K562 (cell line): ENCODE measurements around the gene ME3. TPM values are rescaled to one million over a fixed set of nuclear protein-coding genes. Genes with fewer than 3 reads are reported as not detected.

Experiments
- ATAC-seq: fragments of 200-7000 bp; cut with Tn5 transposase; 3 replicates; pipeline ENCODE4 v1.9.1; 2020; ENCODE audit warnings: moderate library complexity
- BruUV-seq: library from RNA; stranded (reverse); fragments of 400-500 nt; replicated peaks from 2 replicates; lab custom pipeline; 2021; lab: Mats Ljungman, UMichigan
- CTCF ChIA-PET: fragments of 300-600 bp; formaldehyde crosslinking; extraction: SDS; loops from one replicate; lab custom pipeline; 2021; ENCODE audit warnings: low intra/inter-chr PET ratio; lab: Yijun Ruan, JAX
- POLR2A ChIA-PET: fragments of 300-600, 350-650 bp; sonication (Branson Sonifier 250); formaldehyde crosslinking; extraction: SDS; loops from one replicate; lab custom pipeline; 2021; ENCODE audit warnings: antibody characterized with exemption, inconsistent platforms; lab: Yijun Ruan, JAX
- DNase-seq, 4 experiments: peaks; one replicate each; pipeline versions ENCODE4 v3.0.0 to v3.0.0-alpha.2; 2011 to 2018; ENCODE audit warnings: low spot score in 3 of 4, mixed read lengths in 3 of 4; ENCODE audit errors: extremely low read depth in 1 of 4
- FAIRE-seq: peaks from 2 replicates; lab custom pipeline; 2011; peaks lifted over from hg19 to GRCh38; lab: Jason Lieb, UNC
- H2AFZ ChIP-seq: 2 replicates; pipeline ENCODE4 v1.6.0; 2011; ENCODE audit warnings: low read depth, low read length, control low read depth, inconsistent platforms
- H3K27ac ChIP-seq: fragments of 200-600 bp; 3 replicates; pipeline ENCODE4 v1.8.0; 2011; ENCODE audit warnings: low read depth, mild to moderate bottlenecking, control low read depth, inconsistent platforms, low read length, moderate library complexity, mixed read lengths; ENCODE audit errors: extremely low read depth
- H3K27me3 ChIP-seq, 2 experiments: fragments of 300-600 bp in 1 of 2; 2 replicates in 1 of 2; 3 replicates in 1 of 2; pipeline versions ENCODE4 v1.6.0 to v1.8.0; 2011; ENCODE audit warnings: inconsistent platforms in 2 of 2, low read length in 2 of 2, mild to moderate bottlenecking in 1 of 2, mixed read lengths in 1 of 2, moderate library complexity in 1 of 2; ENCODE audit not compliant: control insufficient read depth in 2 of 2, insufficient read depth in 2 of 2
- H3K36me3 ChIP-seq: fragments of 300-600 bp; 3 replicates; pipeline ENCODE4 v1.8.0; 2011; ENCODE audit warnings: mild to moderate bottlenecking, low read length, inconsistent platforms; ENCODE audit not compliant: control insufficient read depth, insufficient read depth
- H3K4me1 ChIP-seq, 2 experiments: fragments of 200-600 bp in 1 of 2; replicated peaks in 1 of 2; 2 replicates in 1 of 2; 3 replicates in 1 of 2; pipeline versions ENCODE4 v1.5.1 to v1.8.0; 2011; ENCODE audit warnings: inconsistent platforms in 2 of 2, low read length in 2 of 2, mild to moderate bottlenecking in 1 of 2, mixed read lengths in 1 of 2, moderate library complexity in 1 of 2; ENCODE audit not compliant: control insufficient read depth in 2 of 2, insufficient read depth in 2 of 2
- H3K4me2 ChIP-seq: 2 replicates; pipeline ENCODE4 v1.6.1; 2011; ENCODE audit warnings: low read length, control low read depth, inconsistent platforms, mixed read lengths; ENCODE audit not compliant: insufficient read depth
- H3K4me3 ChIP-seq: fragments of 200-600 bp; sonication (generic), shearing (Covaris generic); 2 replicates; pipeline ENCODE4 v1.5.1; 2016; ENCODE audit warnings: control low read depth, inconsistent platforms
- H3K79me2 ChIP-seq: fragments of 200-600 bp; 3 replicates; pipeline ENCODE4 v1.8.0; 2011; ENCODE audit warnings: low read length, inconsistent platforms; ENCODE audit not compliant: control insufficient read depth, insufficient read depth
- H3K9ac ChIP-seq, 2 experiments: 2 replicates each; pipeline versions ENCODE4 v1.6.0 to v1.6.1; 2011; ENCODE audit warnings: low read depth in 2 of 2, low read length in 2 of 2, control low read depth in 1 of 2, inconsistent platforms in 1 of 2, mild to moderate bottlenecking in 1 of 2, mixed read lengths in 1 of 2; ENCODE audit not compliant: insufficient read depth in 1 of 2
- H3K9me1 ChIP-seq: one replicate; pipeline ENCODE4 v1.6.0; 2011; ENCODE audit warnings: inconsistent platforms, mild to moderate bottlenecking, low read length, moderate library complexity; ENCODE audit not compliant: control insufficient read depth, insufficient read depth
- H3K9me3 ChIP-seq: replicated peaks from 2 replicates; pipeline ENCODE4 v1.5.1; 2011; ENCODE audit warnings: low read depth, low read length, inconsistent platforms; ENCODE audit not compliant: control insufficient read depth, insufficient read depth
- H4K20me1 ChIP-seq: replicated peaks from 2 replicates; pipeline ENCODE4 v1.6.1; 2011; ENCODE audit warnings: low read length, inconsistent platforms, mixed read lengths; ENCODE audit not compliant: control insufficient read depth, insufficient read depth
- CTBP1 ChIP-seq: fragments of 450-650 bp; IDR thresholded peaks from 2 replicates; pipeline ENCODE4 v1.6.1; 2016; ENCODE audit warnings: borderline replicate concordance
- CTCF ChIP-seq, 3 experiments: IDR thresholded peaks in 2 of 3; conservative IDR thresholded peaks in 1 of 3; 2 replicates each; pipeline ENCODE4 v1.5.1; 2011 to 2012; ENCODE audit warnings: low read length in 3 of 3, mild to moderate bottlenecking in 3 of 3, control low read depth in 2 of 3, improper control_type of control experiment in 1 of 3, inconsistent platforms in 1 of 3, low read depth in 1 of 3, mixed read lengths in 1 of 3, moderate library complexity in 1 of 3; ENCODE audit not compliant: insufficient read depth in 2 of 3
- MECOM ChIP-seq: fragments of 250-450 bp; sonication (Bioruptor Pico); IDR thresholded peaks from 2 replicates; pipeline ENCODE4 v1.8.0; 2022; ENCODE audit warnings: inconsistent platforms
- MED1 ChIP-seq: sonication (generic); formaldehyde crosslinking; IDR thresholded peaks from 2 replicates; pipeline ENCODE4 v1.8.1; 2023; ENCODE audit warnings: missing genetic modification reagents, borderline replicate concordance
- NKRF ChIP-seq: fragments of 450-650 bp; IDR thresholded peaks from 2 replicates; pipeline ENCODE4 v1.6.1; 2016; ENCODE audit warnings: borderline replicate concordance
- SAP30 ChIP-seq: fragments of 200-600 bp; sonication (generic); IDR thresholded peaks from 2 replicates; pipeline ENCODE4 v1.6.1; 2012; ENCODE audit warnings: borderline replicate concordance, low read depth, mild to moderate bottlenecking, moderate library complexity, low read length, control low read depth, inconsistent platforms; ENCODE audit not compliant: insufficient read depth, poor library complexity, severe bottlenecking
- TCF7L2 ChIP-seq: fragments of 150-350 bp; IDR thresholded peaks from 2 replicates; pipeline ENCODE4 v1.6.1; 2016; ENCODE audit warnings: low read depth, mild to moderate bottlenecking, low read length, moderate library complexity
- TCFL5 ChIP-seq: fragments of 250-450 bp; sonication (Bioruptor Pico); conservative IDR thresholded peaks from 2 replicates; pipeline ENCODE4 v1.6.1; 2021; ENCODE audit warnings: mild to moderate bottlenecking, moderate library complexity, matching md5 sums
- ZNF668 ChIP-seq: fragments of 250-450 bp; sonication (Bioruptor Pico); IDR thresholded peaks from 2 replicates; pipeline ENCODE4 v1.8.0; 2022; ENCODE audit warnings: mild to moderate bottlenecking, inconsistent platforms
- ZNF79 ChIP-seq: fragments of 250-450 bp; sonication (Bioruptor Pico); IDR thresholded peaks from 2 replicates; pipeline ENCODE4 v1.4.0; 2020; ENCODE audit warnings: low read depth, mild to moderate bottlenecking, moderate library complexity
- WGBS: fragments of 100-300 bp; shearing (Covaris generic); methylation state at CpG from one replicate; pipeline ENCODE4 v1.1.6; 2016; ENCODE audit warnings: low coverage, mixed read lengths; ENCODE audit not compliant: insufficient coverage; ENCODE audit errors: missing lambda C conversion rate; 5-methylcytosine and 5-hydroxymethylcytosine counted together
- in situ Hi-C: fragments of 300-500 bp; cut with MboI; formaldehyde crosslinking; loops from 4 replicates; pipeline ENCODE4 v1.15.0; 2018; ENCODE audit warnings: inconsistent platforms, mixed read lengths
- intact Hi-C: fragments of 100-400 bp; cut with micrococcal nuclease; formaldehyde crosslinking; loops from 2 replicates; pipeline ENCODE4 v1.14.2; 2022
- polyA plus RNA-seq, 8 experiments: library from polyadenylated mRNA; depleted of rRNA in 4 of 8; stranded (reverse) in 5 of 8; unstranded in 3 of 8; fragments of >200 nt; fragmentation: Nextera tagmentation in 2 of 8; fragmentation: Illumina TruSeq in 1 of 8; extraction: Ambion mirVana in 2 of 8; extraction: Trizol in 1 of 8; gene quantifications; 2 replicates each; pipeline versions ENCODE4 v1.2.1 to v1.2.3, GENCODE V29; 2011 to 2014; ENCODE audit warnings: inconsistent platforms in 1 of 8, missing spikeins in 1 of 8
- total RNA-seq, 7 experiments: library from RNA; depleted of rRNA in 6 of 7; stranded (reverse); fragments of >200 nt in 6 of 7; fragmentation: Illumina TruSeq in 2 of 7; extraction: Trizol in 2 of 7; gene quantifications; 2 replicates each; pipeline versions ENCODE4 v1.2.1 to v1.2.3, GENCODE V29; 2011 to 2021; ENCODE audit warnings: low replicate concordance in 1 of 7

Gene ME3
- total and polyA plus RNA-seq, 9 of the 15 experiments (the other 6 are each of a cell fraction or from before 2014, with no cell fraction given), result not detected

GRCh38 chr11:86518211-86518610, 154.2 kb downstream of the ME3 start (continued):
- TF ChIP-seq CTBP1 (0 out of 2 replicates have a peak, but pooled peaks have one; percentile 23), ZNF668 (no peak), SAP30 (no peak), NKRF (no peak), CTCF (IDR thresholded peaks at IDR 0.05 in 2 of 3, conservative IDR thresholded peaks at IDR 0.05 in 1 of 3; ENCODE audit: insufficient read depth in 2 of 3, low read depth in 1 of 3, low read length in 3 of 3) (no peak), MED1 (no peak), MECOM (no peak)

- in situ Hi-C loops (no loop called here), intact Hi-C loops (no loop called here)
- Histone ChIP-seq H3K36me3 (no peaks in the 10 kb centered on the region), H3K9me3 (no peaks in the 10 kb centered on the region), H3K4me1 (peaks cover 3 to 40% of the 10 kb centered on the region in 2 experiments), H4K20me1 (no peaks in the 10 kb centered on the region), H3K27ac (no peak overlapping the region), H3K27me3 (no peaks in the 10 kb centered on the region), H2AFZ (no peak overlapping the region), H3K79me2 (no peaks in the 10 kb centered on the region), H3K9ac (no peak overlapping the region), H3K4me2 (no peak overlapping the region), H3K4me3 (no peak overlapping the region), H3K9me1 (no peaks in the 10 kb centered on the region)
- POLR2A ChIA-PET, result interaction anchor here (1.1 kb wide), 1 partner anchor 11 kb away, joined by 4 read pairs; no protein-coding TSS in a partner anchor
- FAIRE-seq (no peak), DNase-seq (no peak), ATAC-seq (no peak)
- no peak for TF ChIP-seq TCF7L2
- no peak for TF ChIP-seq TCFL5
- no peak for TF ChIP-seq ZNF79 (CRISPR knock-in tag)
- no TSS peak for BruUV-seq
- 90% methylated on average over 1 of the region's 1 CpG for WGBS
- CTCF ChIA-PET, result no interaction called here
Measured at GRCh38 chr11:86517557-86517956, 154.9 kb downstream of the ME3 start.
